Loucy (cell line): ENCODE results near the gene CELF4.

Experiments used
- H2AFZ ChIP-seq: fragments of 200-600 bp; sonication (generic); 2 replicates; pipeline ENCODE4 v1.6.0; 2016; ENCODE audit warnings: antibody characterized with exemption, mild to moderate bottlenecking, low read length, moderate library complexity
- H3F3A ChIP-seq: fragments of 200-600 bp; 2 replicates; pipeline ENCODE4 v1.6.0; 2016; ENCODE audit warnings: antibody characterized with exemption, low read depth, mild to moderate bottlenecking
- H3K27me3 ChIP-seq: fragments of 200-600 bp; sonication (generic); 2 replicates; pipeline ENCODE4 v1.6.1; 2014; ENCODE audit warnings: low read length, mild to moderate bottlenecking; ENCODE audit not compliant: insufficient read depth, poor library complexity, severe bottlenecking
- H3K36me3 ChIP-seq: fragments of 200-600 bp; sonication (generic); 2 replicates; pipeline ENCODE4 v1.6.1; 2016; ENCODE audit warnings: low read length; ENCODE audit not compliant: insufficient read depth
- H3K4me1 ChIP-seq: fragments of 200-600 bp; sonication (generic); 2 replicates; pipeline ENCODE4 v1.5.1; 2014; ENCODE audit warnings: low read length, mild to moderate bottlenecking; ENCODE audit not compliant: insufficient read depth, poor library complexity, severe bottlenecking
- H3K4me2 ChIP-seq: fragments of 200-600 bp; sonication (generic); 2 replicates; pipeline ENCODE4 v1.6.0; 2014; ENCODE audit warnings: antibody characterized with exemption, low read length, low read depth, mild to moderate bottlenecking; ENCODE audit not compliant: poor library complexity, severe bottlenecking
- H3K4me3 ChIP-seq: fragments of 200-600 bp; sonication (generic); 2 replicates; pipeline ENCODE4 v1.5.1; 2014; ENCODE audit warnings: low read length, mild to moderate bottlenecking, mixed read lengths; ENCODE audit not compliant: poor library complexity, severe bottlenecking
- H3K79me2 ChIP-seq: fragments of 200-600 bp; sonication (generic); 2 replicates; pipeline ENCODE4 v1.6.1; 2014; ENCODE audit warnings: low read length; ENCODE audit not compliant: insufficient read depth
- H3K9ac ChIP-seq: fragments of 200-600 bp; sonication (generic); 2 replicates; pipeline ENCODE4 v1.6.0; 2014; ENCODE audit warnings: mild to moderate bottlenecking, low read depth, low read length, moderate library complexity; ENCODE audit not compliant: poor library complexity, severe bottlenecking
- H3K9me2 ChIP-seq: fragments of 200-600 bp; sonication (generic); replicated peaks from 2 replicates; pipeline ENCODE4 v1.6.1; 2016; ENCODE audit warnings: low read depth, low read length, mixed read lengths
- H3K9me3 ChIP-seq: fragments of 200-600 bp; sonication (generic); 2 replicates; pipeline ENCODE4 v1.6.1; 2014; ENCODE audit warnings: mild to moderate bottlenecking, antibody characterized with exemption, low read length, low read depth; ENCODE audit not compliant: insufficient read depth
- H4K20me1 ChIP-seq: fragments of 200-600 bp; sonication (generic); 2 replicates; pipeline ENCODE4 v1.6.0; 2014; ENCODE audit warnings: antibody characterized with exemption, low read length, mild to moderate bottlenecking; ENCODE audit not compliant: insufficient read depth, poor library complexity, severe bottlenecking
- EZH2phosphoT487 ChIP-seq: fragments of 200-600 bp; IDR thresholded peaks from 2 replicates; pipeline ENCODE4 v1.6.1; 2018; ENCODE audit warnings: antibody characterized with exemption, mild to moderate bottlenecking, moderate library complexity, borderline replicate concordance
- TF ChIP-seq, protein P1 (sequence below): fragments of 200-600 bp; sonication (generic); conservative IDR thresholded peaks from 2 replicates; pipeline ENCODE4 v1.5.1; 2014; ENCODE audit warnings: mild to moderate bottlenecking, antibody characterized with exemption, low read length

Gene CELF4

DNA sequence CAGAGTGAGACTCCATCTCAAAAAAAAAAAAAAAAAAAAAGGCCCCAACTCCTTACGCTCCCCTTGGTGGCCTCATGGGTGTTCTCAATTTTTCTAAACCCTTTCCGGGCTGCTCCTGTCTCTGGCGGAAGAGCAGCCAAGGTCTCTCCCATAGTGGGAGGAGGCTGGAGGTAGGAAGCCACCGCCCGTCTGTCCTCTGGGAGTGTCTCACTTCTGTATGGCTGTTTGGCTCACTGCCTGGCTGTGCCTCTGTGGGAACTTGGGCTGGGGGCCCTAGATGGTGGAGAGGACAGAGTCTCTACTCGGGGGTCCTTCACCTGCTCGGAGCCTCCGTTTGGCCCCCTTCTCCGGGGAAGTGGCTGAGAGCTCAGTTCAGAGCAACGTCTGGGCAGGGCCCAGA, 245.3 kb downstream of the CELF4 start:
- no peak overlapping the region for H2AFZ ChIP-seq
- H3K4me3 ChIP-seq: no peak overlapping the region
- TF ChIP-seq, protein P1, sequence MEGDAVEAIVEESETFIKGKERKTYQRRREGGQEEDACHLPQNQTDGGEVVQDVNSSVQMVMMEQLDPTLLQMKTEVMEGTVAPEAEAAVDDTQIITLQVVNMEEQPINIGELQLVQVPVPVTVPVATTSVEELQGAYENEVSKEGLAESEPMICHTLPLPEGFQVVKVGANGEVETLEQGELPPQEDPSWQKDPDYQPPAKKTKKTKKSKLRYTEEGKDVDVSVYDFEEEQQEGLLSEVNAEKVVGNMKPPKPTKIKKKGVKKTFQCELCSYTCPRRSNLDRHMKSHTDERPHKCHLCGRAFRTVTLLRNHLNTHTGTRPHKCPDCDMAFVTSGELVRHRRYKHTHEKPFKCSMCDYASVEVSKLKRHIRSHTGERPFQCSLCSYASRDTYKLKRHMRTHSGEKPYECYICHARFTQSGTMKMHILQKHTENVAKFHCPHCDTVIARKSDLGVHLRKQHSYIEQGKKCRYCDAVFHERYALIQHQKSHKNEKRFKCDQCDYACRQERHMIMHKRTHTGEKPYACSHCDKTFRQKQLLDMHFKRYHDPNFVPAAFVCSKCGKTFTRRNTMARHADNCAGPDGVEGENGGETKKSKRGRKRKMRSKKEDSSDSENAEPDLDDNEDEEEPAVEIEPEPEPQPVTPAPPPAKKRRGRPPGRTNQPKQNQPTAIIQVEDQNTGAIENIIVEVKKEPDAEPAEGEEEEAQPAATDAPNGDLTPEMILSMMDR: no peak
- no peak for TF ChIP-seq EZH2phosphoT487
- H3K27me3 ChIP-seq: no peaks in the 10 kb centered on the region
- H3F3A ChIP-seq: no peaks in the 10 kb centered on the region
- no peaks in the 10 kb centered on the region for H3K79me2 ChIP-seq
- no peaks in the 10 kb centered on the region for H3K9me3 ChIP-seq
- no peak overlapping the region for H3K4me2 ChIP-seq
- no peaks in the 10 kb centered on the region for H4K20me1 ChIP-seq
- H3K4me1 ChIP-seq: no peaks in the 10 kb centered on the region
- no peaks in the 10 kb centered on the region for H3K9me2 ChIP-seq
- H3K36me3 ChIP-seq: no peaks in the 10 kb centered on the region
- no peak overlapping the region for H3K9ac ChIP-seq

DNA sequence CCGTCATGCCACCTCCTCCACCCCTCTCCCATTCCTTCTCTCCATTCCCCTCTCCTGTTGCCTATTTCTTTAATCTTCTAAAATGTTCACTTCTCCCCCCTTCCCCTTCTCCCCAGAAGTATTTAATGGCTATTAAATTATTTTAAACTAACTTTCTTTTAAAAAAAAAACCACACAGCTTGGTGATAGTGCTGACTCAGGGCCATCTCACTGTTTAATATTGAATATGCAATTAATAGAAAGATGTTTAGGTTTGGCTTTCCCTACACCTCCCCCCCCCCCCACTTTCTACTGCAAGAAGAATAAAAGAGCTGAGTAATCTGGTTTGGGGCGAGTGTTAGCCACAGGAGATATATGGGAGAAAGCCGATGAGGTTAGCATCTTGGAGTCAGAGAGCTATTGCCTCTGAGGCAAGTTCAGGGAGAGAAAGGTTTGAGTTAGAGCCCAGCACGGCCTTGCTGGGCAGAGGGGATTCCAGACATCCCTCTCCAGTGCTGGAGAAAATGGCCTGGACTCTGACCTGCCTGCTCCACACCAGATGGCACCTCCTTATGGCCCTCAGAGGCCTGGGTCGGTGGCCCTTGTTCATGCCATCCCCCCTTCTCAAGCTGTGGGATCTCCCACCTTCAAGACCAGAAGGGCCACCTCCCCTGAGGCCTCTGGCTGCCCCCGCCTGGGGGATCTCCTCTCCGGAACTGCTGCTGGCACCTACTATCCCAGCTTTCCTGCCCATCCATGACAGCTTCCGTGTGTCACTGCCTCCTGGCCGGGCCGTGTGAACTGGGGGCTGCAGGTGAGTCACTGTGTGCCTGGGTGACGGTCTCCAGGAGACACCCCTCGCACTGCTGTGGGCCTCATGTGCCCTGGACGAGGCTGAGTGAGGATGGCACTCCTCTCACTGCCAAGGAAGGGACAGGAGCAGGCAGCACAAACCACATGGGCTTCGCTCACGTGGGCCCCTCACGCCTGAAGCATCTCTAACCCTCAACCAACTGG, 246.9 kb downstream of the CELF4 start:
- Histone ChIP-seq H3F3A (no peaks in the 10 kb centered on the region), H3K9ac (no peak overlapping the region), H3K36me3 (no peaks in the 10 kb centered on the region)

DNA sequence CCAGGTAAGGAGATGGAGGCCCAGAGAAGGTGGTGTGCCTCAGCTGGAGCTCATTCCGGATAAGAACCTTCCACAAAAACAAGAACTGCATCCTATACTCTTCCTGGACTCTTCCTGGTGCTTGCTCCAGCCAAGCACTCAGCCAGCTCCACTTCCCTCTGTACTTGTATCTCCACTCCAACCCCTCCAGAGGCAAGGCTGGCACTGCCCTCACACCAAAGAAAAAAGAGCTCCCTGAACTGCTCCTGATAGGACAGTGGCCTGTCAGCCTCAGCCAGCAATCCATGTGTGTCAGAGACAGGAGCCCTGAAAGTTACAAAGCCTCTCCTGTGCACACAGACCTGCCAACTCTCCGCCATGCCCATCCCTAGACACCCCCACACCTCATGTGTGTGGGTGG, 248.1 kb downstream of the CELF4 start:
- TF ChIP-seq, protein P1: no peak
- no peak for TF ChIP-seq EZH2phosphoT487
- Histone ChIP-seq H2AFZ (no peak overlapping the region), H3K9me2 (no peaks in the 10 kb centered on the region), H3K4me2 (no peak overlapping the region), H3K4me1 (no peaks in the 10 kb centered on the region), H3K27me3 (no peaks in the 10 kb centered on the region), H3K9me3 (no peaks in the 10 kb centered on the region), H3K79me2 (no peaks in the 10 kb centered on the region), H3K4me3 (no peak overlapping the region), H3K36me3 (no peaks in the 10 kb centered on the region), H3F3A (no peaks in the 10 kb centered on the region), H4K20me1 (no peaks in the 10 kb centered on the region), H3K9ac (no peak overlapping the region)

More for the DNA sequence above, 246.9 kb downstream of the CELF4 start:
- H3K4me1 ChIP-seq: no peaks in the 10 kb centered on the region
- no peaks in the 10 kb centered on the region for H3K27me3 ChIP-seq
- TF ChIP-seq, protein P1: no peak
- TF ChIP-seq EZH2phosphoT487: no peak
- no peaks in the 10 kb centered on the region for H3K9me2 ChIP-seq
- H3K9me3 ChIP-seq: no peaks in the 10 kb centered on the region
- H2AFZ ChIP-seq: no peak overlapping the region
- H4K20me1 ChIP-seq: no peaks in the 10 kb centered on the region
- no peaks in the 10 kb centered on the region for H3K79me2 ChIP-seq
- H3K4me2 ChIP-seq: no peak overlapping the region
- no peak overlapping the region for H3K4me3 ChIP-seq
